Naive thymus-derived CD4-positive, alpha-beta T cell (primary cell): Measurements from ENCODE around the gene FSIP1. TPM values are rescaled to one million over a fixed set of nuclear protein-coding genes. Genes with fewer than 3 reads are reported as not detected.
A peak's percentile ranks its signal among the peaks of the same experiment; 100 is the strongest.

Source experiments
- ATAC-seq: fragments of 150-1000 bp; cut with Tn5 transposase; 2 replicates; pipeline ENCODE4 v1.10.0; 2021; ENCODE audit warnings: mild to moderate bottlenecking, moderate library complexity
- CTCF ChIA-PET: fragments of 350-600 bp; sonication (Branson Sonifier 250); formaldehyde crosslinking; loops from one replicate; lab custom pipeline; 2021; ENCODE audit warnings: antibody characterized with exemption; lab: Charles Lee
- POLR2A ChIA-PET: fragments of 350-600 bp; sonication (Branson Sonifier 250); formaldehyde crosslinking; loops from one replicate; lab custom pipeline; 2021; ENCODE audit warnings: antibody characterized with exemption, inconsistent platforms; lab: Charles Lee
- DNase-seq, 9 donors: peaks; one replicate each; pipeline versions ENCODE4 v3.0.0 to v3.0.0-alpha.2; 2020 to 2022; ENCODE audit warnings: mixed read lengths in 1 of 9
- H3K27ac ChIP-seq: one replicate; pipeline ENCODE4 v1.7.0; 2013; ENCODE audit warnings: mild to moderate bottlenecking, low read depth, low read length, moderate library complexity
- H3K27me3 ChIP-seq, 2 donors: one replicate each; pipeline ENCODE4 v1.7.0; 2013; ENCODE audit warnings: low read length in 2 of 2, mild to moderate bottlenecking in 2 of 2, moderate library complexity in 2 of 2; ENCODE audit not compliant: control insufficient read depth in 2 of 2, insufficient read depth in 2 of 2
- H3K36me3 ChIP-seq, 3 experiments: 1 replicate in 2 of 3; 2 replicates in 1 of 3; pipeline ENCODE4 v1.7.0; 2013; ENCODE audit warnings: low read length in 3 of 3, mild to moderate bottlenecking in 3 of 3, moderate library complexity in 1 of 3; ENCODE audit not compliant: insufficient read depth in 3 of 3, control insufficient read depth in 2 of 3
- H3K4me1 ChIP-seq, 2 donors: one replicate each; pipeline ENCODE4 v1.7.0; 2013; ENCODE audit warnings: low read length in 2 of 2, mild to moderate bottlenecking in 2 of 2, moderate library complexity in 1 of 2; ENCODE audit not compliant: control insufficient read depth in 2 of 2, insufficient read depth in 2 of 2
- H3K4me3 ChIP-seq: 2 replicates; pipeline ENCODE4 v1.7.0; 2013; ENCODE audit warnings: mild to moderate bottlenecking, low read length
- H3K9me3 ChIP-seq, 3 experiments: 1 replicate in 2 of 3; 2 replicates in 1 of 3; pipeline ENCODE4 v1.7.0; 2013; ENCODE audit warnings: low read length in 3 of 3; ENCODE audit not compliant: control insufficient read depth in 2 of 3
- H3K27ac Mint-ChIP-seq, 9 donors: one replicate each; pipeline ENCODE4 v1.8.0; 2020 to 2022; ENCODE audit warnings: mixed read lengths in 9 of 9, mild to moderate bottlenecking in 8 of 9, moderate library complexity in 5 of 9, inconsistent platforms in 2 of 9
- H3K27me3 Mint-ChIP-seq, 5 donors: one replicate each; pipeline ENCODE4 v1.8.0; 2021 to 2022; ENCODE audit warnings: mixed read lengths in 5 of 5, mild to moderate bottlenecking in 1 of 5
- H3K36me3 Mint-ChIP-seq, 5 donors: one replicate each; pipeline ENCODE4 v1.8.0; 2020 to 2022; ENCODE audit warnings: mixed read lengths in 5 of 5, mild to moderate bottlenecking in 3 of 5, inconsistent platforms in 1 of 5
- H3K4me1 Mint-ChIP-seq, 7 donors: one replicate each; pipeline ENCODE4 v1.8.0; 2020 to 2022; ENCODE audit warnings: mixed read lengths in 7 of 7, mild to moderate bottlenecking in 3 of 7, inconsistent platforms in 1 of 7
- H3K4me3 Mint-ChIP-seq, 10 donors: one replicate each; pipeline ENCODE4 v1.8.0; 2020 to 2022; ENCODE audit warnings: mild to moderate bottlenecking in 10 of 10, mixed read lengths in 10 of 10, moderate library complexity in 6 of 10, inconsistent platforms in 2 of 10
- H3K9me3 Mint-ChIP-seq, 11 donors: one replicate each; pipeline ENCODE4 v1.8.0; 2020 to 2022; ENCODE audit warnings: mixed read lengths in 11 of 11, mild to moderate bottlenecking in 4 of 11, inconsistent platforms in 1 of 11, moderate library complexity in 1 of 11
- intact Hi-C, 2 donors: fragments of 100-400 bp; cut with micrococcal nuclease; formaldehyde crosslinking; loops; one replicate each; pipeline ENCODE4 v1.15.1; 2023
- polyA plus RNA-seq, 2 donors: library from polyadenylated mRNA; unstranded; fragments of 300-500 nt; fragmentation: Illumina TruSeq; gene quantifications; one replicate each; pipeline ENCODE4 v1.2.3, GENCODE V29; 2021
- total RNA-seq, 6 experiments: library from RNA in 5 of 6; stranded (reverse) in 5 of 6; gene quantifications; 1 replicate in 5 of 6; 2 replicates in 1 of 6; pipeline ENCODE4 v1.2.3 and lab custom pipeline; 2021 to 2026

Gene FSIP1
- total and polyA plus RNA-seq, 7 experiments from 2014 or later: 0.14 to 0.51 (median 0.26) TPM; not detected in 1

- DNase-seq (no peak), ATAC-seq (no peak)
- no peak overlapping the region for H3K4me3 Mint-ChIP-seq
- H3K4me1 ChIP-seq: no peaks in the 10 kb centered on the region
- intact Hi-C loops: no loop called here
- H3K27ac Mint-ChIP-seq: no peak overlapping the region
- H3K36me3 Mint-ChIP-seq: no peaks in the 10 kb centered on the region
- H3K27ac ChIP-seq: no peak overlapping the region
- H3K27me3 ChIP-seq: no peaks in the 10 kb centered on the region
- H3K9me3 Mint-ChIP-seq: no peaks in the 10 kb centered on the region
- no peaks in the 10 kb centered on the region for H3K36me3 ChIP-seq
- no peak overlapping the region for H3K4me3 ChIP-seq
- H3K4me1 Mint-ChIP-seq: peaks cover 0 to 2% (median 0%) of the 10 kb centered on the region in 7 donors
- peaks cover 21 to 74% (median 47%) of the 10 kb centered on the region in 5 donors for H3K27me3 Mint-ChIP-seq
- ChIA-PET POLR2A (no interaction called here), CTCF (interaction anchor here (1.4 kb wide), 1 partner anchor 9 kb away, joined by 4 read pairs; no protein-coding TSS in a partner anchor)
- no peaks in the 10 kb centered on the region for H3K9me3 ChIP-seq
These were observed 34.4 kb downstream of the FSIP1 start for GRCh38 chr15:39748276-39748675.

GRCh38 chr15:39747326-39747725, 35.3 kb downstream of the FSIP1 start:
- H3K4me3 ChIP-seq: no peak overlapping the region
- DNase-seq (no peak), ATAC-seq (no peak)
- no peak overlapping the region for H3K27ac Mint-ChIP-seq
- CTCF ChIA-PET: interaction anchor here (1.4 kb wide), 1 partner anchor 10 kb away, joined by 4 read pairs; no protein-coding TSS in a partner anchor
- H3K27ac ChIP-seq: no peak overlapping the region
- H3K4me1 ChIP-seq: no peaks in the 10 kb centered on the region
- intact Hi-C loops: no loop called here
- H3K36me3 Mint-ChIP-seq: no peaks in the 10 kb centered on the region
- H3K27me3 ChIP-seq: no peaks in the 10 kb centered on the region
- peaks cover 21 to 70% (median 49%) of the 10 kb centered on the region in 5 donors for H3K27me3 Mint-ChIP-seq
- H3K4me3 Mint-ChIP-seq: no peak overlapping the region
- no peaks in the 10 kb centered on the region for H3K9me3 Mint-ChIP-seq
- peaks cover 0 to 2% (median 0%) of the 10 kb centered on the region in 7 donors for H3K4me1 Mint-ChIP-seq
- POLR2A ChIA-PET: no interaction called here
- no peaks in the 10 kb centered on the region for H3K9me3 ChIP-seq
- H3K36me3 ChIP-seq: no peaks in the 10 kb centered on the region

DNA sequence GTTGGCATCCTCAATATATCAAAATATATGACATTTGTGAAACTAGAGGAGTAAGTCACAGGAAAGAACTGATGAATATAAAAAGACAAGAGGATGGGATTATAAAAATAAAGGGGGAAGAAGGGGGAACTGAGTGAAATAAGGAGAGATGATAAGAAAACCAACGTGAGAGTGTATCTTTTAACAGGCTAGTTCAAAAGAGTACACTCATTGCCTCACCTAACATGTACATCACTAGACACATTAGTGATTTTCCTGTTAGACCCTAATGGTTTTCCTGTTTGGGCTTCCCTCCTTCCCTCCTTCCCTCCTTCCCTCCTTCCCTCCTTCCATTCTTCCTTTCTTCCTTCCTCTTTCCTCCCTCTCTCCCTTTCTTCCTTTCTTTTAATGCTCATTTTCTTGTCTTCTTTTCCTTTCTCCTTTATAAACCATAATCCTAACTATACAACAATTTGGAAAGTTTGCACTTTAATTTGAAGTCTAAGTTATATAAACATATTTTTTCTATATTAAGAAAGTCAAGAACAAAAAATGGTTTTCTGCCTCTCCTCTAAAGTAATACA, 35.8 kb downstream of the FSIP1 start:
- CTCF ChIA-PET: interaction anchor here (1.4 kb wide), 1 partner anchor 10 kb away, joined by 4 read pairs; no protein-coding TSS in a partner anchor
- POLR2A ChIA-PET: no interaction called here
- Mint-ChIP-seq H3K4me3 (no peak overlapping the region), H3K36me3 (no peaks in the 10 kb centered on the region), H3K27ac (no peak overlapping the region), H3K4me1 (peaks cover 0 to 2% (median 0%) of the 10 kb centered on the region in 7 donors), H3K9me3 (no peaks in the 10 kb centered on the region), H3K27me3 (peaks cover 21 to 73% (median 49%) of the 10 kb centered on the region in 5 donors)
- intact Hi-C loops: no loop called here
- H3K4me3 ChIP-seq: no peak overlapping the region
- no peaks in the 10 kb centered on the region for H3K9me3 ChIP-seq
- no peaks in the 10 kb centered on the region for H3K4me1 ChIP-seq
- H3K27me3 ChIP-seq: no peaks in the 10 kb centered on the region
- no peak overlapping the region for H3K27ac ChIP-seq
- no peak for ATAC-seq
- H3K36me3 ChIP-seq: no peaks in the 10 kb centered on the region
- no peak for DNase-seq

- no peak overlapping the region for H3K27ac ChIP-seq
- ATAC-seq: no peak
- peaks cover 21 to 72% (median 43%) of the 10 kb centered on the region in 5 donors for H3K27me3 Mint-ChIP-seq
- ChIA-PET CTCF (no interaction called here), POLR2A (no interaction called here)
- intact Hi-C loops: no loop called here
- H3K4me3 ChIP-seq: no peak overlapping the region
- no peaks in the 10 kb centered on the region for H3K9me3 Mint-ChIP-seq
- H3K36me3 Mint-ChIP-seq: no peaks in the 10 kb centered on the region
- no peaks in the 10 kb centered on the region for H3K9me3 ChIP-seq
- peak overlapping the region in 1 of 9 donors; percentile 23 for H3K27ac Mint-ChIP-seq
- peaks cover 0 to 2% (median 0%) of the 10 kb centered on the region in 7 donors for H3K4me1 Mint-ChIP-seq
- DNase-seq: no peak
- H3K4me3 Mint-ChIP-seq: no peak overlapping the region
- no peaks in the 10 kb centered on the region for H3K27me3 ChIP-seq
- no peaks in the 10 kb centered on the region for H3K36me3 ChIP-seq
- H3K4me1 ChIP-seq: no peaks in the 10 kb centered on the region
These were observed 36.5 kb downstream of the FSIP1 start for GRCh38 chr15:39746176-39746575.

- no peaks in the 10 kb centered on the region for H3K9me3 Mint-ChIP-seq
- intact Hi-C loops: no loop called here
- no peaks in the 10 kb centered on the region for H3K36me3 Mint-ChIP-seq
- peaks cover 19 to 66% (median 39%) of the 10 kb centered on the region in 5 donors for H3K27me3 Mint-ChIP-seq
- CTCF ChIA-PET: no interaction called here
- H3K4me3 Mint-ChIP-seq: no peak overlapping the region
- H3K4me3 ChIP-seq: no peak overlapping the region
- ATAC-seq: no peak
- POLR2A ChIA-PET: no interaction called here
- H3K4me1 ChIP-seq: no peaks in the 10 kb centered on the region
- no peaks in the 10 kb centered on the region for H3K27me3 ChIP-seq
- H3K36me3 ChIP-seq: no peaks in the 10 kb centered on the region
- H3K27ac Mint-ChIP-seq: no peak overlapping the region
- no peak for DNase-seq
- H3K4me1 Mint-ChIP-seq: peaks cover 0 to 2% (median 0%) of the 10 kb centered on the region in 7 donors
- H3K9me3 ChIP-seq: no peaks in the 10 kb centered on the region
- H3K27ac ChIP-seq: no peak overlapping the region
These were observed 37.2 kb downstream of the FSIP1 start for GRCh38 chr15:39745415-39745814.

GRCh38 chr15:39744334-39745103, 38.1 kb downstream of the FSIP1 start:
- H3K27me3 ChIP-seq: no peaks in the 10 kb centered on the region
- H3K36me3 ChIP-seq: no peaks in the 10 kb centered on the region
- H3K4me1 ChIP-seq: no peaks in the 10 kb centered on the region
- no peaks in the 10 kb centered on the region for H3K9me3 ChIP-seq
- Mint-ChIP-seq H3K9me3 (no peaks in the 10 kb centered on the region), H3K27ac (no peak overlapping the region), H3K4me1 (peaks cover 0 to 2% (median 0%) of the 10 kb centered on the region in 7 donors), H3K4me3 (no peak overlapping the region), H3K36me3 (no peaks in the 10 kb centered on the region), H3K27me3 (peaks cover 18 to 62% (median 30%) of the 10 kb centered on the region in 5 donors)
- H3K27ac ChIP-seq: no peak overlapping the region
- ATAC-seq (no peak), DNase-seq (no peak)
- intact Hi-C loops: no loop called here
- H3K4me3 ChIP-seq: no peak overlapping the region
- CTCF ChIA-PET: no interaction called here
- POLR2A ChIA-PET: no interaction called here
